NCI-H524 (cell line): Measurements from ENCODE around the gene SEL1L3.

Source experiments
- DNase-seq, 2 experiments: peaks; one replicate each; lab custom pipeline; 2025; lab: John Stamatoyannopoulos, UW

SEL1L3 gene

GRCh38 chr4:25817059-25817681 lies 45.6 kb downstream of the SEL1L3 start:
- no peak for DNase-seq

GRCh38 chr4:25816591-25817058 lies 46.2 kb downstream of the SEL1L3 start:
- no peak for DNase-seq

GRCh38 chr4:25815586-25815985 lies 47.2 kb downstream of the SEL1L3 start:
- no peak for DNase-seq

- no peak for DNase-seq
Observed at GRCh38 chr4:25814301-25815136, 48.3 kb downstream of the SEL1L3 start.

GRCh38 chr4:25813448-25814106 lies 49.2 kb downstream of the SEL1L3 start:
- peak in 1 of 2 experiments; percentile 18 for DNase-seq

GRCh38 chr4:25811841-25812240 lies 50.9 kb downstream of the SEL1L3 start:
- DNase-seq, result peak; percentile 90 to 99

GRCh38 chr4:25811374-25811690 lies 51.5 kb downstream of the SEL1L3 start:
- peak in 1 of 2 experiments; percentile 8 for DNase-seq

- peak in 1 of 2 experiments; percentile 18 for DNase-seq
Observed at GRCh38 chr4:25810461-25811373, 52.1 kb downstream of the SEL1L3 start.

GRCh38 chr4:25809996-25810395 lies 52.8 kb downstream of the SEL1L3 start:
- no peak for DNase-seq

- DNase-seq, result no peak
Observed at GRCh38 chr4:25807102-25807728, 55.6 kb downstream of the SEL1L3 start.

GRCh38 chr4:25805255-25805860 lies 57.4 kb downstream of the SEL1L3 start:
- DNase-seq, result no peak

- no peak for DNase-seq
Observed at GRCh38 chr4:25803720-25804225, 59.0 kb downstream of the SEL1L3 start.

GRCh38 chr4:25801594-25801993 lies 61.2 kb downstream of the SEL1L3 start:
- DNase-seq, result no peak

GRCh38 chr4:25800245-25800644 lies 62.5 kb downstream of the SEL1L3 start:
- DNase-seq, result peak in 1 of 2 experiments; percentile 59

GRCh38 chr4:25799522-25799921 lies 63.3 kb downstream of the SEL1L3 start:
- peak; percentile 94 to 98 for DNase-seq

- DNase-seq, result no peak
Observed at GRCh38 chr4:25797136-25797535, 65.7 kb downstream of the SEL1L3 start.

GRCh38 chr4:25795566-25796454 lies 67.0 kb downstream of the SEL1L3 start:
- DNase-seq, result no peak

- DNase-seq, result no peak
Observed at GRCh38 chr4:25795091-25795490, 67.7 kb downstream of the SEL1L3 start.

- DNase-seq, result no peak
Observed at GRCh38 chr4:25792876-25793275, 69.9 kb downstream of the SEL1L3 start.
